ENCODE measurements around the gene LCK. TPM values are rescaled to one million over a fixed set of nuclear protein-coding genes. Genes with fewer than 3 reads are reported as not detected.

LCK gene
- total RNA-seq: 0.50 TPM
- long read RNA-seq, partial matches to known transcripts: 1 of 4 reads
- long read RNA-seq, other reads (novel, unspliced or antisense): 0 of 4 reads

DNA sequence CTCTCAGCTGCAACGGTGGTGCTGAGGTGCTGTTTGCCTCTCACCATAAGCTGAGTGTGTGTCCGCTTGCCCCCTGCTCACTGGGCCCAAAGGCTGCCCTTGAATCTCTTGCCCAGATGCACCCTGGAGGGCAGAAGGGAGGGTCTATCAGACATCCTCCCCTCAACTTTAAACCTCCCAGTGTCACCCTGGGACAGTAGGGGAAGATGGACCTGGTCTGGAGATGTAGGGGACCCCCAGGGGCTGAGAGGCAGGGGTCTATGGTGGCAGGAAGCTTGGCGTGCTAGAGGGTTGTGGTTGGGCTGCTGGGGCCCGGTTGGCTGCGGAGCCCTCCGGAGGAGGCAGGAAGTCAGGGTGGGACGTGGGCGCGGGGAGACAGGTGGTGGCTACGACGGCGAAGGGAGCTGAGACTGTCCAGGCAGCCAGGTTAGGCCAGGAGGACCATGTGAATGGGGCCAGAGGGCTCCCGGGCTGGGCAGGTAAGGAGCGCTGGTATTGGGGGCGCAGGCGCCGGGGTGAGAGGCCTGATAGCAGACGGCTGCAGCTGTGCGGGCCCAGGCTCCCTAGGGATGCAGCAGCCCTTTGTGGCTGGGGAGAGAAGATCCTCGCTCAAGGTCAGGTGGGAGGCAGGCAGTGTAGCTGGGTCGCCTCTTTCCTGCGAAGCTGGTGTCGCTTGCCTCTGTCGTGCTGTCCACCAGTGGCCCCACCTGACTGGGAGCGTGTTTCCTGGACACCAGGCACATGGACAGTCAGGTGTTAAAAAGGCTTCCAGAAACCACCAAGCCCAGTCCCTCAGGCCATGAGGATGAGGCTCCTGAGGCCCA lies at the start of gene LCK:
TSS of gene LCK (plus strand) at position 373 of the 824 bp plus-strand sequence. CDS start 23,065 bp downstream, outside the sequence.
- DNase-seq: no peak
- ATAC-seq: no peak
- intact Hi-C loops (cut with micrococcal nuclease): no loop called here

DNA sequence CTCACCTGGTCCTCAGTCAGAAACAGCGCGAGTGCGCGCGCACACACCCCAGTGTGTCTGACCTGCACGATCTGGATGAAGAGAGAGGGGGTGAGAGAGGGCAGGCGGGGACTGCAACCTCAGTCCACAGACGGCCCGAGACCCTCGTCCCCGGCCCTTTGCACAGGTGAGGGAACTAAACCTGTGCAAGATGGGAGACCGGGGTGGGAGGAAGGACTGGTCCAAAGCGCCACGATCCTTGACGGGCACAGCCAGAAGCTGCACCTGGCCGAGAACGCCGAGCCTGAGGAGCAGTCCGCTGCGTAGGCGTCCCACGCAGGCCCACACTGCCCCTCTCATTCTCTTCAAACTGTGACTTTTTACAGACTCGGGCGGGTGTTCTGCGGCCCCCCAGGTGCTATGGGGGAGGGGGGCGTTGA lies 46.1 kb upstream of the LCK start:
- intact Hi-C loops (cut with micrococcal nuclease): no loop called here
- DNase-seq (no peak), ATAC-seq (no peak)

DNA sequence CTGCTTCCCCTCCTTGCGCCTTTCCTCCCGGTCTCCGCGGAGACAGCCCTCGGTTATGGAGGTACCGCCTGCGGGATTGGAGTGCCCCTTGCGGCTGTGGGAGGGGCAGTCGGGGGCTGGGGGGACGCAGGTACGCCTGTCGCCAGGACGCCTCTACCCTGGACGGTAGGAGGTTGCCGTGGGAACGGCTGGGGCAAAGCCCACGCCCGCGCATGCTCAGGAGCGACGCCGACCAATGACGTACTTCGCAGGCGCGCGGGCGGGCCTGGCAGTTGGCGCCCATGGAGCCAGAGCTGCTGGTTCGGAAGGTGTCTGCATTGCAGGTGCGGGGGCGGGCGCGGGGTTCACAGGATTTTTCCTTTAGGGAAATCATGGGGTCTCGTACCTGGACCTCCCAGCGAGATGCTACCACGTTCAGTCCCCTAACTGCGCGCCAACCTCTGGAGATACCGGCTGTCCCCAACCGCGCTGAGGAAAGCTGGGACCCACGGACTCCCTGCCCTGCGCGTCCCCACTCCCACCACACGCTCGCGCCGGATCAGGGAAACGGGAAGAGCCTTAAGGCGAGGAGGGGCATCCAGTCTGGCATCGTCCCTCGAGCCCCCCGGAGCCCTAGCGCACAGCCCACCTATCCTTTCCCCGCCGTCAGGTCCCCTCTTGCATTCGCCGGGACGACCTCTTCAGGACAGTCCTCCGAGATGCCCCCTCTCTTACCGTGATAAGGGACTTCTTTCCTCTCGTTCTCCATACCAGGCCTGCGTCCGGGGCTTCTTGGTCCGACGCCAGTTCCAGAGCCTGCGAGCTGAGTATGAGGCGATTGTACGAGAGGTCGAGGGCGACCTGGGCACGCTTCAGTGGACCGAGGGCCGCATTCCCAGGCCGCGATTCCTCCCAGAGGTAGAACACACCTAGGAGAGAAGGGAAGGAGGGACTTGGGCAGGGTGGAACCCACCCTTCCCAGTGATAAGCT lies 45.4 kb upstream of the LCK start, which contains the start of gene IQCC:
TSS of gene IQCC (plus strand) at position 271 of the 970 bp plus-strand sequence. CDS start at position 282, 11 bp downstream.
- DNase-seq (peak; percentile 92), ATAC-seq (peak; percentile 76)
- intact Hi-C loops (cut with micrococcal nuclease): no loop called here

DNA sequence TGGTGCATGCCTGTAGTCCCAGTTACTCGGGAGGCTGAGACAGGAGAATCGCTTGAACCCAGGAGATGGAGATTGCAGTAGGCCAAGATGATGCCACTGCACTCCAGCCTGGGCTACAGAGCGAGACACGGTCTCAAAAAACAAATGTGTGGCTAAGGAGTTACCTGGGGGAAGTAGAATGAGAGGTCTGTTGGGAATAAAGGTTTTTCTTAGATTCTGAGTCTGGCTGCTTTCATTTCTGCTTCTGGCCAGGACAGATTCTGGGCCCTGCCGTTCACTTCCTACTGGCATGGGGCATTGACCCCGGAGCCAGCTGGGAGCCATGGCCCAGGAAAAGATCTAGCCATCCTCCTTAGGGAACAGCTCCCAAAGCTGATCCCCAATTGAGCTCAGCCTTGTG lies 42.6 kb upstream of the LCK start:
- intact Hi-C loops (cut with micrococcal nuclease): no loop called here
- DNase-seq (no peak), ATAC-seq (no peak)

DNA sequence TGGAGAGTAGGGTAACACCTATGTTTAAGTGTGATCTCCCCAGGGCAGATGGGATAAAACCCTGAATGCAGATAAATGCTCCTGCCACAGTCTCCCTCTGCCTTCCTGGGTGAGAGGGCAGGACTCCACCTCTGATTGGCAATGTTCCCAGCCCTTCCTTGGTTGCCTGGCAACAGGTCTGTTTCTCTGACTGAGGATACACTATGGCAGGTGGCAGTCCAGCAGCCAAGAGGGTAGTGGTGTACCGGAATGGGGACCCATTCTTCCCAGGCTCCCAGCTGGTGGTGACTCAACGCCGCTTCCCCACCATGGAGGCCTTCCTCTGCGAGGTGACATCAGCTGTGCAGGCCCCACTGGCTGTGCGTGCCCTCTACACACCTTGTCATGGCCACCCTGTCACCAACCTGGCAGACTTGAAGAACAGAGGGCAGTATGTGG lies 42.2 kb upstream of the LCK start, which contains the start of gene DCDC2B:
TSS of gene DCDC2B (plus strand) at position 199 of the 438 bp plus-strand sequence. CDS start at position 204, 5 bp downstream.
- ATAC-seq (peak; percentile 14), DNase-seq (peak; percentile 44)
- intact Hi-C loops (cut with micrococcal nuclease): no loop called here

DNA sequence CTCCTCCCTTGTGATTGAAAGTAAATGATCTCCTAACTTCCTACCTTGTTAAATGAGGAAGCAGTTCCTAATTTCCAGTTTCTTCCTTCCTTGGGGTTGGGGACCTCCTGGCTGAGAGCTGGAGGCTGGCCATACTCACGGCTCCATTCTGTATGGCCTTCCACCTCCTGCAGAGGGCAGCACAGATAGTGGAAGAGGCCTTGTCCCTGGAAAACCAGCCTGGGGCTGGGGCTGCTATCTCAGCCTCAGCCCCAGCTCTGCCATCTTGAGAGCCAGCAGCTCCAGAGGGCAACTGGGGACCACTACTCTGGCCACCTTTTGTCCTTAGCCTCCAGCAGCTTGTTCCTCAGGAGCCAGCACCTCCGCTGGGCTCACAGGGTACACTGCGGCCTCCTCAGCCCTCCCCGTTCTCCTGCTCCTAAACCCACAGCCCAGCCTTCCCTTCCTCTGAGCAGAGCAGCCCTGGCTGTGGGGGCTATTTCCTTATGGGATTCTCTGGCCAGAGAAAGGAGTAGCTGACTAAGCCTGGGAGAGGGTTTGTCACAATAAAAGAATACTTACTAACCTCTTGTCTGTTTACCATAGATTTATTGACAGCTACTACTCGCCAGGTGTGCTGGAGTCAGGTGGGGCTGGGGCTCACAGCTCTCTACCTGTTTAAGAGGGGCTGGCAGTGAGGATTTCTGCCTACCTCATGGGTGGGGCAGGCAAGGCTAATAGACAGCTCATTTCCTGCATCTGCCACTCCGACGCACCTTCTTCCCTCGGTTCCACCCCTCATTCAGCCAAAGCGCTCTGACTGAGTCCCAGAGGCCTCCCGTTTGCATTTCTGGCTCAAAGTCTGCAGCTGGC lies 35.2 kb upstream of the LCK start:
- ATAC-seq (peak; percentile 75), DNase-seq (peak; percentile 61)
- intact Hi-C loops (cut with micrococcal nuclease): no loop called here

DNA sequence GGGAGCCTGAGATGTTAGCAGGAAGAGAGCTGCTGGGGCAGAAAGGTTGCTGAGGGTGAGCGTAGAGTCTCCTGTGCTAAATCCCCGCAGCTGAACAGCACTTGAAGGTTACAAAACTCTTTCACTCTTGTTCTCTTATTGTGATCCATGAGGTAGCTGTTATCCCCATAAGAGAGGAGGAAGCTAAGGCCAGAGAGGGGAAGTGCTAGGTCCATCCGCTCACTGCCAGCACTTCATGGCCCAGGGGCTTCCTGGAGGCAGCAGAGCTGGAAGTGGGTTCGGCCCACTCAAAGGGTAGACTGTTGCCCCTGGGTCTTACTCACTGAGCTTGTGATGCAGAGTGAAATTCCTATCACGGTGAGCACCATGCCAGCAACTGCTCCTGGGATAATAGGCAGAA lies 34.5 kb upstream of the LCK start:
- intact Hi-C loops (cut with micrococcal nuclease): no loop called here
- no peak for ATAC-seq
- no peak for DNase-seq

DNA sequence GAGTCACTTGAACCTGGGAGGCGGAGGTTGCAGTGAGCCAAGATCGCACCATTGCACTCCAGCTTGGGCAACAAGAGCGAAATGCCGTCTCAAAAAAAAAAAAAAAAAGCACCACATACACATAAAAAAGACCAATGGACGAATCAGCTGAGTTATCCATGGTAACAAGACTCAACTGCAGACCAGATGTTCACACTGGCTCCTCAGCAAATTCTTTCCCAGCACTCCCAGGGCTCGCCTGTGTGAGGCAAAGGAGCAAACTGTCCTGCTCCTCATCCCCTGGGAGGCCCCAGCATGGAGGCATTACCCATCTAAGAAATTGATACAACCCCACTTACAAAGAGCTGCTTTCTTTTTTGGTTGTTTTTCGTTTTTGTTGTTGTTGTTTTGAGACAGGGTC lies 32.0 kb upstream of the LCK start:
- ATAC-seq (no peak), DNase-seq (no peak)
- intact Hi-C loops (cut with micrococcal nuclease): no loop called here

DNA sequence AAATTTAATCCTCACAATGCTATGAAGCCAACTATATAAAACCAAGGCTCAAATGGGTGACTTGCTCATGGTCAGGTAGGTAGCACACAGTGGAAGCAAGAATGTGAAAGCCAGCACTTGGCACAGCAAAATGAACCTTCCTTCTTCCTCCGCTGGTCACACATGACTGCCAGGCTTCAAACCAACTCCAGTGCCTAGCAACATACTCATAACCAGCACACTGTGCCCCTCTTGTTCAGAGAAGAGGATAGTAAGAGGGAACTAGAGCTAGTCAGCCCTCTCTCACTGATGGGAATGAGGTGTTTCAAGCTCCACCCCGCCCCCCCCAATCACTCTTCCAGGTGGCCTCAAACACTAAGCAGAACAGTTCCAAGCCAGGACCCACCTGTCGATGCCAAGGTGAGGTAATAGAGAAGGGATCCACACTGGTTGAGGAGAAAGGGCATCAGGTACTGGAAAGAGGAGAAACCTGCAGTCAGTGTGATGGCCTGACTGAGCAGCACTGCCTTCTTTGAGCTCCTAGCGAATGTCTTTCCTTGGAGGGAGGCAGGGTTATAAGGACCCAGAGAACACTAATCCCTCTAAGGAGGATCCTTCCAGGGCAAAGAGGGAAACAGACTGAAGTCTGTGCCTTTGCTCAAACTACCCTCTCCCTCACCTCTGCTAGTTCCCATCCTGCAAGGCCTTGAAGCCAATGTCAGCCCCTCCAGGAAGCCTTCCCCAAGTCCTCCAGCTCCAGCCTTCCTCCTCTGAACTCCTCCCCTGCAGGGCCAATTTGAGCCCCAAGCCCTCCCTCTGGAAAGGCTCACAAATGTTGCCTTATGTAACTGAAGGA lies 30.1 kb upstream of the LCK start:
- ATAC-seq: no peak
- intact Hi-C loops (cut with micrococcal nuclease): no loop called here
- no peak for DNase-seq

DNA sequence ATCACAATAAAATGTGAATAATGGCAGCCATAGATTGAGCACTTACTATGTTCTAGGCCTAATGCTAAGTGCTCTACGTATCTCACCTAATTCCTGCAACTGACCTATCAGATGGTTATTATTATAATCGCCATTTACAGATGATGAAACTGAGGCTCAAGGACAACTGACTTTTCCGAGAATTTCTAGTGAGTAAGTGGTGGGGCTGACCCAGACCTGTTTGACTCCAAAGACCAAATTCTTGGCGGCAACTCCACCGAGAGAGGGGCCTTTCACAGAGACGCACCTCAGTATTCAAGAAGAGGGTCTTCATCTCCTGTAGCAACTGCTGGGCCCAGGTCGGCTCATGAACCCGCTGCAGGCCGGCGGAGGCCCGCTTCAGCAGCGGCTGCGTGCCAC lies 29.5 kb upstream of the LCK start:
- DNase-seq (no peak), ATAC-seq (no peak)
- intact Hi-C loops (cut with micrococcal nuclease): no loop called here

DNA sequence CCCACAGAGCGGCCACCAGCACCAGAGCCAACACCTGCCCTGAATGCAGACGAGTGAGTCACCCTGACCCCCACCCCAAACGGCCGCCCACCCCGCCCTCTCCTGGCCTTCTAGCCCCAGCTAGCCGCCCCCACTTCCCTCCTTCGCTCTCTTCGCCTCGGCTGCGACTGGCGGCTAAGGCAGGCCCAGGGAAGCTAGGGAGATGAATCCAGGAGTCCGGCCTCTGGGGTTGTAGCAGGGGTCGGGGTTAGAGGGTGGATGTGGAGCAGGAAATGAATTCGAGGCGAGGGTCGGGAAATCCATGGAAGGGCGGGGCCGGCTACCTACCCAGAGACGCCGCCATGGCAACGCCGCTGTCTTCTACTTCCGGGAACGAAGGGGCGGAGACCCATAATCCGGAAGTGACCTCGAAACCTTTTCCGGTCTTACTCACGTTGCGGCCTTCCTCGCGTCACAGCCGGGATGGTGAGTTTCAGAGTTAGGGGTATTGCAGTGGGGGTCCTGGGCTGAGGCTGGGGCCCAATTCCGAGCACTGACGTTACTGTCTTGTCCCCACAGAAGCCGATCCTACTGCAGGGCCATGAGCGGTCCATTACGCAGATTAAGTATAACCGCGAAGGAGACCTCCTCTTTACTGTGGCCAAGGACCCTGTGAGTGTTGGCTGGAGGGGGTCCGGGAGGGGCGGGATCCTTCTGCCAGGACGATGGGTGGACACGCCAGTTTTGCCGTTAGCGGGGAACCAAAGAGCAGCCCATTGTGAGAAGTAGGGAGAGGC lies 28.9 kb upstream of the LCK start, which contains the start of the genes EIF3I and TMEM234:
TSS of gene EIF3I (plus strand) at position 428 of the 776 bp plus-strand sequence. CDS start at position 463, 35 bp downstream.
TSS of gene TMEM234 (minus strand) at position 374 of the 776 bp plus-strand sequence. CDS start at position 343, 31 bp downstream.
- ATAC-seq (peak; percentile 95), DNase-seq (peak; percentile 94)
- intact Hi-C loops (cut with micrococcal nuclease): no loop called here

DNA sequence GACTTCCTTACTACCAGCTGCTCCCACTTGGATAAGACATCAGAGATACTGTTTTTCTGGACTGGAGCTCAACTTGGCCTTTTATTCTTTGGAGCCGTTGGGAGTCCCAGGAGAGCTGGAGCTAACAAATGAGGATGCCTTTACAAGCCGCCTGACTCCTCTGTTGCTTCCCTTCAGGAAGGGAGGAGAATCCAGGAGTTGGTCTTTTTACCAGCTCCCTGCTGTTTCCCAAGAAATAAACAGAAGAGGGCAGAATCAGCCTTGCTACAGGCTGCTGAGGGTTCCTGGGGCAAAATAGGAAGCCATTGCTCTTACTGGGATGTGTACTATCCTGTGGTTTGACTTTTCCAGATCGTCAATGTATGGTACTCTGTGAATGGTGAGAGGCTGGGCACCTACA lies 27.4 kb upstream of the LCK start:
- ATAC-seq (no peak), DNase-seq (no peak)
- intact Hi-C loops (cut with micrococcal nuclease): no loop called here

DNA sequence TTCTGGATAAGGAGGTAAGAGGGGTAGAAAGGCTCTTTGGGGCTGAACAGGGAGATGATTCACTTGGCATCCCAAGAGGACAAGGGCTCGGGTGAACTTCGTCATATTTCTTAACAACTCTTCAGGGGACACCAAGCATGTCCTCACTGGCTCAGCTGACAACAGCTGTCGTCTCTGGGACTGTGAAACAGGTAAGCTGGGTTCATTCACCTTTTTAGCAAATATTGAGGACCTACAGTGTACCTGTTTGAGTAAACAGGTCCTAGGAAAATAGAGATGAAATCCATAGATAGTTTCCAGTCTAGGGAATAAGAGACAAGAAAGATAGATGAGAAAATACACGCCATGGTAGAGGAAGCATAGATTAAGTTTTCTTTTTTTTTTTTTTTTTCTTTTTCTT lies 26.8 kb upstream of the LCK start:
- intact Hi-C loops (cut with micrococcal nuclease): no loop called here
- DNase-seq (no peak), ATAC-seq (no peak)

DNA sequence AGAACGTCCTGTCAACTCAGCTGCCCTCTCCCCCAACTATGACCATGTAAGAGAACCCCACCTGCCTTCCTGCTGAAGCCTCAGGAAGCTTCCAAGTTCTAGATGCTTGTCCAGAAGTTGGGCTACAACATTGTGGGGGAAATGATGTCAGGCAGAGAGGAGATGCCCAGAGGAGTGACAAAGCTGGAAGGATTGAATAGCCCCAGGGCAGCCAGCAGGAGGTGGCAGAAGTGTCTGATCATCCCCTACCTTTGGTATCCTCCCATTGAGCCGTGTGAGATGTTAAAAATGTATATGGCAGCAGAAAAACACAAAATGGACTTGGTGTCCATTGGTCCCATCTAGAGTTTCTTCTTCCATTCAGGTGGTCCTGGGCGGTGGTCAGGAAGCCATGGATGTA lies 22.3 kb upstream of the LCK start:
- intact Hi-C loops (cut with micrococcal nuclease): no loop called here
- DNase-seq (no peak), ATAC-seq (no peak)

DNA sequence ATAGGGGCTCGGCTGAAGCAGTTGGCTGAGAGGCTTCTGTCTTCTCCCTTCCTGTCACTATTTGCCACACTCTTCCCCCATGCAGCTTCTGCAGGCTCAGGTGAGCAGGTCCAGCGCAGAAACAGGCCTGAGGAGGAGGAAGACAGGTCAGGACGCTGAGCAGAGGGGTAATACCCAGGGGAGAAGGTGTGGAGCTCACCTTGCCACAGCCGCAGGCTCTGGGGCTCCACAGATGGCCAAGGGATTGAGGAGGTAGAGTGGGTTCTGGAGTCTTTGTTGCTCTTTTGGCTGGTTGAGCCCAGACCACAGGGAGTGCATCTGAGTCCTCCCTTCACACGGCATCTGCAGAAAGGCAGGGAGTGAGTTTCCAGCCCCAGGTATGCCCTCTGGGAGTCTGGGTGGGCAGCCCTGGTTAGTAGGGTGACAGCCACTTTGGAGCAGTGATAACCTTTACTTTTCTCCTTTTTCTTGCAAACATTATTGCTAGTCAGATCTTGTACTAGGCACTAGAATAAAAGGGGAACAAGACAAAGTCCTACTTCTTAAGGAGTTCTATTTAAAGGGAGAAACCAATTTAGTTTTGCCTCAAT lies 19.1 kb upstream of the LCK start:
- intact Hi-C loops (cut with micrococcal nuclease): no loop called here
- DNase-seq (no peak), ATAC-seq (no peak)

DNA sequence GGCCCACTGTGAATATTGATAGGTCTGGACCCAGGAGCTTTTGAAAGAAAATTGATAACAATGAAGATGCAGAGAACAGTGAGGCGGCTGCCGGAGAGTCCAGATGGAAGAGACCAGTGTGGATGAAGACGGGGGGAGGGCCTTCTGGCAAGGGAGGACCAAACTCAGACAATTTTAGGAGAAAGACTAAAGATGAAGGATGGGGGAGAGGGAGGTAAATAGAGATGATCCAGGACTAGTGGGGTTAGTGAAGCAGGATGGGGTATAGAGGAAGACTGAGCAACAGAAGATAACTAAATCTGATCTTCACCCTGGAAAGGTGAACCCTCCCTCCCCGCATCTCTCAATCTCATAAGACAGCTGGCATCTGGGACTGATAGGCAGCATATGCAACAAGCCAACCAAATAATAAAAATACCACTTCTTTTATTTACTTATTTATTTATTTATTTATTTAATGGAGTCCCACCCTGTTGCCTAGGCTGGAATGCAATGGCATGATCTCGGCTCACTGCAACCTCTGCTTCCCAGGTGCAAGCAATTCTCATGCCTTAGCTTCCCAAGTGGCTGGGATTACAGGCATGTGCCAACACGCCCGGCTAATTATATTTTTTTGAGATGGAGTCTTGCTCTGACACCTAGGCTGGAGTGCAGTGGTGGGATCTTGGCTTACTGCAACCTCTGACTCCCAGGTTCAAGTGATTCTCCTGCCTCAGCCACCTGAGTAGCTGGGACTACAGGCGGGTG lies 18.3 kb upstream of the LCK start:
- ATAC-seq: no peak
- intact Hi-C loops (cut with micrococcal nuclease): no loop called here
- no peak for DNase-seq
